PC-9 (cell line): Measurements from ENCODE around the gene TEX48.

Source experiments
- EZH2 ChIP-seq: fragments of 200-600 bp; sonication (generic); IDR thresholded peaks from 2 replicates; pipeline ENCODE4 v1.8.0; 2017; ENCODE audit warnings: antibody characterized with exemption, low read depth
- TF ChIP-seq, protein P1 (sequence below): fragments of 200-600 bp; sonication (generic); conservative IDR thresholded peaks from 2 replicates; pipeline ENCODE4 v1.6.1; 2017; ENCODE audit warnings: mixed run types, antibody characterized with exemption, mild to moderate bottlenecking, moderate library complexity

DNA sequence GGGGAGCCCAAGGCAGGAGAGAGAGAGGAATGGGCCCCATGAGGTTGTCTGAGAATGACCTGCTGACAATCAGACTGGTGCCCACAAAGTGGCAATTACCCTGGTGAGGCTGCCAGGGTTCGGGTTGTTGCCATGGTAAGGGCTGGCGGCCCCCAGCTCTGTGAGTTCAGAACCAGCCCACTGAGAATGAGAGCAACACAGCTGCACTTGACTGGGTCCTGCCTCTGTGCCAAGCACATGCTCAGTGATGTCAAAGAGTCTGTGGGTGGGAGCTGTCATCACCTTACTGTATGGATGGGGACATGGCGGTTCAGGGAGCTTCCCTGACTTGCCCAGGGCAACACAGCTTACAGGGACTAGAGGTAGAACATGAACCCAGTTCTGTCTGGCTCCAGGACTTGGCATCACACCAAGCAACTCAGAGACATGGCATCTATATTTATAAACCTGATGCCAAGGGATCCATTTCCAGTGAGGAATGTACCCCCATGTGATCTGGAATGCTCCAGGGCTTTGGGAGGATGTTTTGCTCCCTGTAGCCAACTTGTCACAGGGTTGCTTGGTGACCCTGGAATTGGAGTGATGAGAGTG lies 38.2 kb upstream of the TEX48 start:
- TF ChIP-seq, protein P1, sequence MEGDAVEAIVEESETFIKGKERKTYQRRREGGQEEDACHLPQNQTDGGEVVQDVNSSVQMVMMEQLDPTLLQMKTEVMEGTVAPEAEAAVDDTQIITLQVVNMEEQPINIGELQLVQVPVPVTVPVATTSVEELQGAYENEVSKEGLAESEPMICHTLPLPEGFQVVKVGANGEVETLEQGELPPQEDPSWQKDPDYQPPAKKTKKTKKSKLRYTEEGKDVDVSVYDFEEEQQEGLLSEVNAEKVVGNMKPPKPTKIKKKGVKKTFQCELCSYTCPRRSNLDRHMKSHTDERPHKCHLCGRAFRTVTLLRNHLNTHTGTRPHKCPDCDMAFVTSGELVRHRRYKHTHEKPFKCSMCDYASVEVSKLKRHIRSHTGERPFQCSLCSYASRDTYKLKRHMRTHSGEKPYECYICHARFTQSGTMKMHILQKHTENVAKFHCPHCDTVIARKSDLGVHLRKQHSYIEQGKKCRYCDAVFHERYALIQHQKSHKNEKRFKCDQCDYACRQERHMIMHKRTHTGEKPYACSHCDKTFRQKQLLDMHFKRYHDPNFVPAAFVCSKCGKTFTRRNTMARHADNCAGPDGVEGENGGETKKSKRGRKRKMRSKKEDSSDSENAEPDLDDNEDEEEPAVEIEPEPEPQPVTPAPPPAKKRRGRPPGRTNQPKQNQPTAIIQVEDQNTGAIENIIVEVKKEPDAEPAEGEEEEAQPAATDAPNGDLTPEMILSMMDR = no peak
- no peak for TF ChIP-seq EZH2
